Fibroblast of lung (primary cell): ENCODE results near the gene LYZL6. TPM values are rescaled to one million over a fixed set of nuclear protein-coding genes. Genes with fewer than 3 reads are reported as not detected.

ENCODE experiments used
- DNase-seq, 2 donors: peaks; one replicate each; pipeline versions ENCODE4 v3.0.0 to v3.0.0-alpha.2; 2010; ENCODE audit warnings: low read depth in 2 of 2
- H2AFZ ChIP-seq: 2 replicates; pipeline ENCODE4 v1.5.1; 2012; ENCODE audit warnings: low read length, control low read depth, inconsistent platforms
- H3K27ac ChIP-seq: 2 replicates; pipeline ENCODE4 v1.5.1; 2011; ENCODE audit warnings: low read length, control low read depth; ENCODE audit not compliant: insufficient read depth
- H3K27me3 ChIP-seq: 2 replicates; pipeline ENCODE4 v1.5.1; 2011; ENCODE audit warnings: mild to moderate bottlenecking, low read length; ENCODE audit not compliant: control insufficient read depth, insufficient read depth
- H3K36me3 ChIP-seq: 2 replicates; pipeline ENCODE4 v1.5.1; 2011; ENCODE audit warnings: low read length; ENCODE audit not compliant: control insufficient read depth, insufficient read depth
- H3K4me1 ChIP-seq: 2 replicates; pipeline ENCODE4 v1.5.1; 2011; ENCODE audit warnings: low read length; ENCODE audit not compliant: control insufficient read depth, insufficient read depth; ENCODE audit errors: extremely low read depth
- H3K4me2 ChIP-seq: 2 replicates; pipeline ENCODE4 v1.5.1; 2011; ENCODE audit warnings: low read length, control low read depth; ENCODE audit not compliant: insufficient read depth; ENCODE audit errors: extremely low read depth
- H3K4me3 ChIP-seq, 4 experiments: fragments of 200-600 bp in 1 of 4; sonication (generic) in 1 of 4; replicated peaks in 1 of 4; 2 replicates each; pipeline ENCODE4 v1.5.1; 2011 to 2016; ENCODE audit warnings: low read length in 4 of 4, low read depth in 3 of 4, mild to moderate bottlenecking in 3 of 4, control low read depth in 2 of 4, inconsistent platforms in 1 of 4, mixed read lengths in 1 of 4; ENCODE audit not compliant: insufficient read depth in 1 of 4; ENCODE audit errors: control extremely low read depth in 1 of 4
- H3K79me2 ChIP-seq: 2 replicates; pipeline ENCODE4 v1.5.1; 2012; ENCODE audit warnings: mild to moderate bottlenecking, low read length, inconsistent platforms; ENCODE audit not compliant: control insufficient read depth, insufficient read depth
- H3K9ac ChIP-seq: 2 replicates; pipeline ENCODE4 v1.5.1; 2011; ENCODE audit warnings: mild to moderate bottlenecking, low read length, control low read depth; ENCODE audit not compliant: insufficient read depth
- H3K9me3 ChIP-seq: 2 replicates; pipeline ENCODE4 v1.5.1; 2012; ENCODE audit warnings: low read depth, low read length; ENCODE audit not compliant: control insufficient read depth, insufficient read depth
- H4K20me1 ChIP-seq: 2 replicates; pipeline ENCODE4 v1.5.1; 2011; ENCODE audit warnings: low read length; ENCODE audit not compliant: control insufficient read depth, insufficient read depth; ENCODE audit errors: extremely low read depth
- CTCF ChIP-seq, 2 donors: IDR thresholded peaks in 1 of 2; conservative IDR thresholded peaks in 1 of 2; 1 replicate in 1 of 2; 2 replicates in 1 of 2; pipeline ENCODE4 v1.5.1; 2011 to 2012; ENCODE audit warnings: low read length in 2 of 2, control low read depth in 1 of 2, inconsistent platforms in 1 of 2, low read depth in 1 of 2, mild to moderate bottlenecking in 1 of 2
- EZH2 ChIP-seq: IDR thresholded peaks from 2 replicates; pipeline ENCODE4 v1.5.1; 2012; ENCODE audit warnings: low read length, control low read depth, mild to moderate bottlenecking; ENCODE audit errors: missing control alignments
- polyA plus RNA-seq, 2 donors: library from polyadenylated mRNA; depleted of rRNA in 1 of 2; stranded (reverse) in 1 of 2; unstranded in 1 of 2; fragments of >200 nt; gene quantifications; 2 replicates each; pipeline ENCODE4 v1.2.1, GENCODE V29; 2011 to 2012; ENCODE audit warnings: missing spikeins in 1 of 2
- total RNA-seq: library from RNA; depleted of rRNA; stranded (reverse); fragments of >200 nt; gene quantifications from 2 replicates; pipeline ENCODE4 v1.2.1, GENCODE V29; 2014

The LYZL6 gene
- total and polyA plus RNA-seq, 2 donors (not counting 1 experiment from before 2014, with no cell fraction given) = not detected

GRCh38 chr17:35931794-35932425, 11.6 kb downstream of the LYZL6 start:
- peak overlapping the region; percentile 12 for H2AFZ ChIP-seq
- H3K4me3 ChIP-seq = no peak overlapping the region
- no peaks in the 10 kb centered on the region for H3K79me2 ChIP-seq
- no peaks in the 10 kb centered on the region for H4K20me1 ChIP-seq
- no peaks in the 10 kb centered on the region for H3K4me1 ChIP-seq
- no peaks in the 10 kb centered on the region for H3K27me3 ChIP-seq
- H3K4me2 ChIP-seq = no peak overlapping the region
- no peaks in the 10 kb centered on the region for H3K36me3 ChIP-seq
- no peaks in the 10 kb centered on the region for H3K9me3 ChIP-seq
- TF ChIP-seq EZH2 = no peak
- no peak for TF ChIP-seq CTCF (conservative IDR thresholded peaks at IDR 0.05 in 1 of 2, IDR thresholded peaks at IDR 0.05 in 1 of 2; ENCODE audit: low read depth in 1 of 2, low read length in 2 of 2)
- H3K27ac ChIP-seq = no peak overlapping the region
- peak; percentile 12 to 76 for DNase-seq
- no peak overlapping the region for H3K9ac ChIP-seq

GRCh38 chr17:35930211-35931065, 13.1 kb downstream of the LYZL6 start, which contains the start of gene RDM1:
Gene RDM1 (minus strand): TSS chr17:35930773. CDS start chr17:35930727, 46 bp downstream.
- H3K9me3 ChIP-seq = no peaks in the 10 kb centered on the region
- no peaks in the 10 kb centered on the region for H3K27me3 ChIP-seq
- H3K4me1 ChIP-seq = no peaks in the 10 kb centered on the region
- peak within 1 kb of the TSS; percentile 90 for H2AFZ ChIP-seq
- DNase-seq = peak; percentile 45 to 49
- peak within 1 kb of the TSS; percentile 78 for H3K4me2 ChIP-seq
- H3K36me3 ChIP-seq = no peaks in the 10 kb centered on the region
- TF ChIP-seq EZH2 = no peak
- TF ChIP-seq CTCF (conservative IDR thresholded peaks at IDR 0.05 in 1 of 2, IDR thresholded peaks at IDR 0.05 in 1 of 2; ENCODE audit: low read depth in 1 of 2, low read length in 2 of 2) = no peak
- H3K4me3 ChIP-seq = peak within 1 kb of the TSS; percentile 23 to 61 (median 60)
- no peaks in the 10 kb centered on the region for H4K20me1 ChIP-seq
- H3K27ac ChIP-seq = no peak within 1 kb of the TSS
- no peaks in the 10 kb centered on the region for H3K79me2 ChIP-seq
- H3K9ac ChIP-seq = no peak within 1 kb of the TSS

GRCh38 chr17:35927714-35928113, 15.8 kb downstream of the LYZL6 start:
- H3K27ac ChIP-seq = no peak overlapping the region
- H3K9ac ChIP-seq = no peak overlapping the region
- H3K4me2 ChIP-seq = no peak overlapping the region

More at GRCh38 chr17:35927714-35928113, 15.8 kb downstream of the LYZL6 start:
- no peaks in the 10 kb centered on the region for H3K36me3 ChIP-seq
- H3K4me3 ChIP-seq = no peak overlapping the region
- no peak for DNase-seq
- no peak overlapping the region for H2AFZ ChIP-seq
- H3K79me2 ChIP-seq = no peaks in the 10 kb centered on the region
- no peaks in the 10 kb centered on the region for H4K20me1 ChIP-seq
- H3K4me1 ChIP-seq = no peaks in the 10 kb centered on the region
- no peaks in the 10 kb centered on the region for H3K9me3 ChIP-seq
- H3K27me3 ChIP-seq = no peaks in the 10 kb centered on the region
- TF ChIP-seq CTCF (conservative IDR thresholded peaks at IDR 0.05 in 1 of 2, IDR thresholded peaks at IDR 0.05 in 1 of 2; ENCODE audit: low read depth in 1 of 2, low read length in 2 of 2) (no peak), EZH2 (no peak)
